HL-60 (cell line): ENCODE data around the gene XPC.
"Not testable (repeated sequence)": the region's sequence is repeated elsewhere in the genome, so short reads cannot be mapped to it uniquely, and the experiment has no call there.

Source experiments
- DNase-seq, 2 experiments: peaks; one replicate each; pipeline ENCODE4 v3.0.0-alpha.2; 2010 to 2020; ENCODE audit warnings: low read depth in 1 of 2, low spot score in 1 of 2
- H3K27ac ChIP-seq: fragments of 250-450 bp; sonication (Bioruptor Pico); replicated peaks from 2 replicates; pipeline ENCODE4 v1.5.1; 2020; ENCODE audit warnings: mild to moderate bottlenecking, moderate library complexity
- H3K27me3 ChIP-seq: fragments of 250-450 bp; sonication (Bioruptor Pico); 2 replicates; pipeline ENCODE4 v1.5.1; 2021; ENCODE audit warnings: mild to moderate bottlenecking, moderate library complexity; ENCODE audit not compliant: insufficient read depth, poor library complexity, severe bottlenecking
- H3K4me3 ChIP-seq: replicated peaks from 2 replicates; pipeline ENCODE4 v1.5.1; 2011; ENCODE audit warnings: mild to moderate bottlenecking, control low read depth, low read length; ENCODE audit not compliant: insufficient read depth
- CTCF ChIP-seq: IDR thresholded peaks from one replicate; pipeline ENCODE4 v1.5.1; 2011; ENCODE audit warnings: low read length, control low read depth, inconsistent platforms; ENCODE audit not compliant: insufficient read depth
- GABPA ChIP-seq: IDR thresholded peaks from 2 replicates; pipeline ENCODE4 v1.6.1; 2012; ENCODE audit warnings: low read depth
- POLR2AphosphoS5 ChIP-seq: IDR thresholded peaks from 2 replicates; pipeline ENCODE4 v1.6.1; 2012; ENCODE audit warnings: low read depth
- REST ChIP-seq: IDR thresholded peaks from 2 replicates; pipeline ENCODE4 v1.6.1; 2012; ENCODE audit warnings: low read depth; ENCODE audit not compliant: insufficient replicate concordance
- SPI1 ChIP-seq: IDR thresholded peaks from 2 replicates; pipeline ENCODE4 v1.6.1; 2012; ENCODE audit warnings: low read depth, mild to moderate bottlenecking, borderline replicate concordance
- long read RNA-seq: library from polyadenylated mRNA; unstranded; transcript quantifications from one replicate; pipeline ENCODE4 v2.0.0, GENCODE V29; 2020

XPC gene
- long read RNA-seq, transcript XPC-201 (16 exons, 3,832 nt): major isoform, 58 of 86 reads
- long read RNA-seq, partial matches to known transcripts: 21 of 86 reads
- long read RNA-seq, other reads (novel, unspliced or antisense): 7 of 86 reads

- DNase-seq: peak; percentile 96 to 98
- peak within 1 kb of the TSS; percentile 76 for H3K27ac ChIP-seq
- TF ChIP-seq POLR2AphosphoS5: peak; percentile 86
- peak; percentile 46 for TF ChIP-seq REST
- TF ChIP-seq CTCF: no peak
- TF ChIP-seq GABPA: peak; percentile 79
- no peak for TF ChIP-seq SPI1
- H3K27me3 ChIP-seq: no peaks in the 10 kb centered on the region
- H3K4me3 ChIP-seq: peak within 1 kb of the TSS; percentile 77
Observed at GRCh38 chr3:14178247-14179113, at the start of gene XPC, which contains the start of gene LSM3. Gene XPC (minus strand): TSS chr3:14178601. CDS start chr3:14178568, 33 bp downstream. Gene LSM3 (plus strand): TSS chr3:14178817. CDS start chr3:14178861, 44 bp downstream.

GRCh38 chr3:14227856-14228255 lies 49.5 kb upstream of the XPC start:
- TF ChIP-seq POLR2AphosphoS5 (no peak), REST (no peak), CTCF (no peak), GABPA (no peak), SPI1 (no peak)

GRCh38 chr3:14226351-14226750 lies 48.0 kb upstream of the XPC start:
- H3K27me3 ChIP-seq, H3K4me3 ChIP-seq, DNase-seq, H3K27ac ChIP-seq: not testable (repeated sequence)

More at GRCh38 chr3:14227856-14228255, 49.5 kb upstream of the XPC start:
- H3K27me3 ChIP-seq: no peaks in the 10 kb centered on the region
- no peak for DNase-seq
- H3K27ac ChIP-seq: no peak overlapping the region
- H3K4me3 ChIP-seq: no peak overlapping the region

- DNase-seq: peak; percentile 24 to 39
- no peaks in the 10 kb centered on the region for H3K27me3 ChIP-seq
- H3K4me3 ChIP-seq: no peak overlapping the region
- TF ChIP-seq SPI1 (peak; percentile 66), REST (no peak)
- no peak overlapping the region for H3K27ac ChIP-seq
Observed at GRCh38 chr3:14225421-14225820, 47.0 kb upstream of the XPC start.
